Endometrial microvascular endothelial cells (primary cell): ENCODE data around the gene CYP26C1. TPM values are rescaled to one million over a fixed set of nuclear protein-coding genes. Genes with fewer than 3 reads are reported as not detected.

Source experiments
- in situ Hi-C: cut with HindIII; loops from 2 replicates; pipeline ENCODE4 v1.10.0; 2017; ENCODE audit warnings: low sequenced_read_pairs, low pct_unique_long_range_greater_than_20kb; ENCODE audit errors: inconsistent ontology term
- total RNA-seq: library from RNA; depleted of rRNA; stranded (reverse); fragments of >200 nt; gene quantifications from one replicate; pipeline ENCODE4 v1.2.3, GENCODE V29; 2015; ENCODE audit errors: inconsistent ontology term

The CYP26C1 gene
- total RNA-seq, 1 donor from 2014 or later, result 0.56 TPM

DNA sequence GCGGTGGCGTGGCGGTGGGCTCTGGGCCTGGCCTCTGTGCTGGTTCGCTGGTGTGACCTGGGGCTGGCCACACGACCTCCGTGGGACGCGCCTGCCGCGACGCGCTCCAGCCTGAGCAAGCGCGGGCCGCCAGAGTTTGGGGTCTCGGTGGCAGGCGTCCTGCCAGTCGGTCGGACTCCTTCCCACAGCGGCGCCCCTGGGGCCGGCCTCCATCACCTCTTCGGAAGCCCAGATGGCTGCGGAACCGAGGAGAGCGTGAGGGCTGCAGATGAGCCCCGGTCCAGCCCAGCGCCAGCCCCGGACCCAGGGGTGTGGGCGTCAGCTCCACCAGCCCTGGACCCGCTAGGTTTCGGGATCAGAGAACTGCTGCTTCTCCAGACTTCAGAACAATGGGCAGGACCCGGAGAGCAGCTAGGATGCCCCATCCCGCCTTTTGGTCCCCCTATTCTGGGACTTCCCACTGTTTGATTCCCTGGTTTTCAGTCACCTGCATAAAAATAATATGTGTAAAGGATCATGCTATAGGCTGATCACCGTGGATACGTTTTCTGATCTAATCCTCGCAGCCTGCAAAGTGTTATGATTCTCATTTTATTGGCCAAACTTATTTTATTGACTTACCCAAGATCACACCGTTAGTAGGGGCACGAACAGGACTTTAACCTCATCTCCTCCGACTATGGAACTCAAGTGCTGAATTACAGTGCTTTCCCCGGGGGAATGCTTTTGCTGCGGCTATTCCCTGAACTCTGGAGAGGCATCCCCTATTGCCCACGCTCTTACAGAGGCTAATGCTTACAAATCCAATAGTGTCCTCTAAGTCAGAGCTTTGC lies 2.8 kb downstream of the CYP26C1 start:
- in situ Hi-C loops, result no loop called here

DNA sequence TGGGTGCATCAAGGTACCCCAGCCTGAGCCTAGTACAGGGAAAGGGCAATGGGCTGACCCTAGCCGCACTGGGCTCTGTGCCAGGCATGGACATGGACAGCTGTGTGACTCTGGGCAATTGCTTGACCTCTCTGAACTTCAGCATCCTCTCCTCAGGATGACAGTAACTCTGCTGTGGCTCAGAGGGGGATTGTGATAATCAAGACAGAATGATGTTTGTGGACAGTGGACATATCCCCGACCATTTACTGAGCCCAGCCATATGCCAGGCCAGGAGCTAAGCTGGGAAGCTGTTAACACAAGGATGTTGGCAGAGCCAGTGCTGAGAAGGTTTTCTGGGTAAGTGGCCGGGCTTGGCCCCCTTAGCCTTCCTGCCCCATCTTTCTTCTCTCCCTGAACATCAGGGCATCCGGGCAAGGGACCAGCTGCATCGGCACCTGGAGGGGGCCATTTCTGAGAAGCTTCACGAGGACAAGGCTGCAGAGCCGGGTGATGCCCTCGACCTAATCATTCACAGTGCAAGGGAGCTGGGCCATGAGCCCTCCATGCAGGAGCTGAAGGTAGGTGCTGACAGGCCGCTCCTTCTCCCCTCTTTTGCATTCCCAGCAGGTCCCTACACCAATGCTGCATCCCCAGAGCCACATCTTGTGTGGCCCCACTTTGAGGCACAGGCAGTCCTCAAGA lies 3.5 kb downstream of the CYP26C1 start:
- in situ Hi-C loops, result no loop called here

DNA sequence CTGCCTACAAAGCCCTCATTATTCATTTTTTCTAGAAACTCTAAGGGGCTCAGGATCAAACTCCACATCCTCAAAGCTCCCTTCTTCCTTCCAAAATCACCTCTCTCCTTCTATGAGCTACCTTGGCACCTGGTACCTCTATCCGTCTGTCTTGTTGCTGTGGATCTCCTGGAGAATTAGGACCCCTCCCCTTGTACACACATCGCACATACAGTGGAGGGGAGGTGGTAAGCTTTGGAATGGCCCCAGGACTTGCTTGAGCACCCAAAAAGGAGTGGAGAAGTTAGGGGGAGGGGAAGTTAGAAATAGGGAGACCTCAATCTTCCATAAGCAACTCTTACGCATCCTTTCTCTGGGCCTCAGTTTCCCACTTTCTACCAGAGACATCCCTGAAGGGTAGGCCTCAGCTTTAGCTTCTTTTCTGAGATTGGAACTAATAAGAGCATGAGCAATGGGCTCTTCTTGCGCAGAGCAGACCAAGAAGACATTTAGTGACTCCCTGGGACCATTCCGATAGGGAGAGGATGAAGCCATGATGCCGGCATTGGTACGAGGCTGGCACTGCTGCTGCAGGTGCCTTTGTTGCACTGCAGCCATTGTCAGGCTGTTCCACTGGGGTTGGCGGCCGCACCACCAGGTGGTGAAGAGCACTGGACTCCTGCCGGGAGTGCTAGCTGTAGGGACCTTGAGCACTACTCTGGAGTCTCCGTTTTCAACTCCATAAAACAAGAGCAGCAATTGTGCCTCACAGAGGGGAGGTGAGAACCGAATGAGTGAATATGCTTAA lies 4.5 kb downstream of the CYP26C1 start:
- in situ Hi-C loops, result no loop called here

DNA sequence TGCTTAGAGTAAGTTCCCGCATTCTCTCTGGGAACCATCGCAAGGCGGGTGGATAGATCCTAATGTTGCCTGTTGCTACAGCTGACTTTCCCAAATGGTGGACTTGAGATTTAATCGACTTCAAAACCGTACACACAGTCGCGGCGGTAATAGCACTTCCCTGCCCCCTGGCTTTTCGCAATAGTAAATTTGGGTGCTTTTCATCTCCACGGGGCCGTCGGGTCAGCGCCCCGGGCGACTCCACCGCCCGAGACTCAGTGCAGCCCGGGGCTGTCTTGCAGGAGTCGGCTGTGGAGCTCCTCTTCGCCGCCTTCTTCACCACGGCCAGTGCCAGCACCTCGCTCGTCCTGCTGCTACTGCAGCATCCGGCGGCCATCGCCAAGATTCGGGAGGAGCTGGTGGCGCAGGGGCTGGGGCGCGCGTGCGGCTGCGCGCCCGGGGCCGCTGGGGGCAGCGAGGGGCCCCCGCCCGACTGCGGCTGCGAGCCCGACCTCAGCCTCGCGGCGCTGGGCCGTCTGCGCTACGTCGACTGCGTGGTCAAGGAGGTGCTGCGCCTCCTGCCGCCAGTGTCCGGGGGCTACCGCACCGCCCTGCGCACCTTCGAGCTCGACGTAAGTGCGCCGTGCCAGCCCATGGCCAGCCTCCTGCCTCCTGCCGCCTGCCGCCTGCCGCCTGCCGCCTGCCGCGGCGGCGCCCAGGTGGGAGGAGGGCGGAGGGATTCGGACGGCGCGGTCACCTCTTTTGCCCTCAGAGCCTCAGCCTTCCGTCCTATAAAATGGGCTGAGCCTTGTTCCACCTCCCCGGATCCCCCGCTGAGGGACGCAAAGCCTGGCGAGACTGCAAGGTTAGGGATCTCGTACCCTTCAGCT lies 5.3 kb downstream of the CYP26C1 start:
- in situ Hi-C loops, result no loop called here

DNA sequence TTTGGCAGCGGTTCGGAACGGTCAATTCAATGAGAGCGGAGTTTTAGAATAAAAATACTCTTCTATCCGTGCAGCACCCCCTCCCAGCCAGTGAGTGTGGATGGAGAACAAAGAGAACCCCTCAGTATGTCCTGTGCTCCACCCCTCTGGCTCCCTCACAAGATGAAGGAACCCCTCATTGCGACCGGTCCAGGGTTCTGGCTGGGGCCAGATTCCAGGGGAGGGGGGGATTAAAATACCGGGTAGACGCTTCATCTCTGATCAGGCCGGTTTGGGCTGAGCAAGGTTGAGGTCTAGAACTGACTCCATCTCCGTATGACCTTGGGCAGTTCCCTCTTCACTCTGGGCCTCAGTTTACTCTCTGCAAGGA lies 5.9 kb downstream of the CYP26C1 start:
- in situ Hi-C loops, result no loop called here

DNA sequence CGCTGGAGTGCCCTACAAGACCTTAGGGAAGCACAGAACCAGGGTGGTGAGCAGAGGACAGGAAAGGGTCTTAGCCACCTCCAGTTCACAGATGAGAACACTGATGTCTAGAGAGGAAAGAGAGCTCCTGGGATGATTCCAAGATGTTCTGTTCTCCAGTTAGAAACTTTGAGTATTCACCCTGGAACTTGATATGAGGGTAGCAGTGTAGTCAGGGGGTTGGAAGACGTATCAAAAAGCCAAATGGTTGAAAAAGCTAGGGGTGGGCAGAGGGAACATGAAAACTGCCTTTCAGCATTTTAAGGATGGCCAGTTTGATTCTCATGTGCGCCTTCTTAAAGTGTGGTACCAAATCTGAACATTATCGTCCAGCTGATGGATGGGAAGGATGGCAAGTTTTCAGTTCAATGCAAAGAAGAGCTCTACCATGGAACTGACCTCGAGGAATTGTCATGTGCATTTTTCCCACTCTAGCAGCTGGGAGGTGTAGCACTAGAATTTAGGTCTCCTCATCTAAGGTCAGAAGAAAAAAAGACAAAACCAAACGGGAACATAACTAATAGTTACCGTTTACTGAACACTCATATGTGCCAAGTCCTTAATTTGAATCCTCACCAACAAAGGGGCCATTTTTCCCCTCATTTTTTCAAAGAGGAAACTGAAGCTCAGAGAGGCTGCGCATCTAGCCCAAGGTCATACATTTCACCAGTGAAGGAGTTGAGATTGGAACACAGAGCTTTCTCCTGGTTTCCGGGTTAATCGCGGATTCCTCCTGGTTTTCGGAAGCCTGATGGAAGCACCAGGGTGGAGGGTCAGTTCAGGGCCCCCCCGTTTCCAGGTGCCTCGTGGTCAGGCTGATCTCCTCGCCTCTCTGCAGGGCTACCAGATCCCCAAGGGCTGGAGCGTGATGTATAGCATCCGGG lies 7.1 kb downstream of the CYP26C1 start:
- in situ Hi-C loops, result no loop called here

DNA sequence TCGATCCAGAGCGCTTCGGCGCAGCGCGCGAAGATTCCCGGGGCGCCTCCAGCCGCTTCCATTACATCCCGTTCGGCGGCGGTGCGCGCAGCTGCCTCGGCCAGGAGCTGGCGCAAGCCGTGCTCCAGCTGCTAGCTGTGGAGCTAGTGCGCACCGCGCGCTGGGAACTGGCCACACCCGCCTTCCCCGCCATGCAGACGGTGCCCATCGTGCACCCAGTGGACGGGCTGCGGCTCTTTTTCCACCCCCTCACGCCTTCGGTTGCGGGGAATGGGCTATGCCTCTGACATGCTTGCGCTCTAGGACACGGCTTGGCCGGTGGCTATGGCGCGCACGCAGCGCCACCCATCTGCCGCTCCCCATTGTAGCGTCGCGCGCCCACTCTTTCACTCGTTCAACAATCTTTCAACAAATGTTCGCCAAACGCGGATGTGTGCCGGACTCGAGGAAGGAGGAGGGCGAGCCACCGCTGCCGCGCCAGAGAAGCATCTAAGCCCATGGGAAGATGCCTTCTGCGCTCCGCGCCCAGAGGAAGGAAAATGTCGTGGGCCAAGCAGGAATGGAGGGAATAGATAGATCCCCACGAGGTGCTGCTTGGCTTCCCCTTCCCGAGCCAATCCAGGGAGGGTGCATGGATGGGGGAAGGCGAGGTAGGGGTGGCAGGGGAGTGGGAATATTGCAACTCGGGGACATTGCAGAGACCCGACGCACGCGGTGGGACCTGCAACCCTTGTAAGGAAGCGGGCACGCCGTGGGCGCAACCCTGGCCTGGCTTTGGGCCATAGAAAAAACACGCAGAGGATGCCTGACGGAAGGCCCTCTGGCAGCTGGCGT lies 8.0 kb downstream of the CYP26C1 start:
- in situ Hi-C loops, result no loop called here

DNA sequence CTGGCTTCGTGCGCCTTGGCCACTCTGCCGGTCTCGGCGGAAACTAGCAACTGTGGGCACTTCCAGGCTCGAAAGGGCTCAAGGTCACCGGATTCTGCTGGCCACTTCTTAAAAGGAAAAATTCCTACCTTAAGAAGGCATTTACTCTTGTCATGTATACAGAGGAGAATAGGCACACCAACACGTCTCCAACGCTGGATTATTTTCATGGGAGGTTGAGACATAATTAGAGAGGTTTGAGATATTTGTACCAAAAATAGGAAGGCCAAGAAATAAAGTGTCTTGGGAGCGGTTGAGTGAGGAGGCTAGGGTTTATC lies 8.6 kb downstream of the CYP26C1 start:
- in situ Hi-C loops, result no loop called here

DNA sequence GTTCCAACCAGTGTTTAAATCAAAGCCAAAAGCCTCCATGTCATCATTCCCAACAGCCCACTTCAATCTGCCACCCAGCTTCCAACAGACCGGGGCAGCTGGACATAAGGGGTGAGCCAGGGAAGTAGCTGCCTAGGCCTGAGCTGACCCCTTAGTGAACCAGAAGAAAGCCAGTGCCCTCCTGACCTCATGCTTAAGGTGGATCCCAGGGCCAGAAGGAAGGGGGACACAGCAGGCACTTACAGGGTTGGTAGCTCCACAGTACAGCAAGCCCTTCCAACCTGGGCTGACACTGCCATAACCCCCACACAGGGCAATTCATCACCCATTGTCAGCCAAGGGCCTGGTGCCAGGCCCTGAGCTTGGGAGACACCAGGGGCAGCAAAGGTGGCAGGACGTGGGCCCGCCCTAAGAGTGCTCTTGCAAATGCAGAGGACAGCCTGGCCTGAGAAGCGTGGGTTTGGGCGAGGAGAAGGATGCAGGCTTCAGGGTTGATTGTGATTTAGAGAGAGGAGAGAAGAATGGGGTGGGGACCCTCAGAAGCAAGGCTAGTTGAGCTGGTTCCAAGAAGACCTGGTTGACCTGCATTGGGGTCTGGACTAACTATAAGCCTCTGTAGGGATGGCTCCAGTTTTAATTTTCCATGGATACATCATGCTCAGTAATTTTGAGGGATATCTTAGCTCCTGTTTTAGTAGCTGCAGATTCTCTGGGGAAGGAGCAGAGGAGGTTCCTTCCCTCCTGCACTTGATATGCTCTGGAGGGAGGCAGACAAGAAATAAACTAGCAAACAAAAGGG lies 10.0 kb downstream of the CYP26C1 start:
- in situ Hi-C loops, result no loop called here

DNA sequence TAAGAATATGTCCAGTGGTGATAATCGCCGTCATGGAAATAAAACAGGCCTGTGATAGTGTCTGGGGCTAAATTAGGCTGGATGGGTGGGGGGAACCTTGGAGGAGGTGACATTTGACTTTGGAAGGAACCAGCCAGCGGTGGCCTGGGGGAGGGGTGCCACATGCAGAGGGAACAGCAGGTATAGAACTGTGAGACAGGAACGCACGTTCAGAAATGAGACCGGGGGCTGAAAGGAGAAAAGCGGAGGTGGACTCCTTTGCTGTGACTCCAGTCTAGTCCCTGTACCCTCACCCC lies 10.5 kb downstream of the CYP26C1 start:
- in situ Hi-C loops, result no loop called here

DNA sequence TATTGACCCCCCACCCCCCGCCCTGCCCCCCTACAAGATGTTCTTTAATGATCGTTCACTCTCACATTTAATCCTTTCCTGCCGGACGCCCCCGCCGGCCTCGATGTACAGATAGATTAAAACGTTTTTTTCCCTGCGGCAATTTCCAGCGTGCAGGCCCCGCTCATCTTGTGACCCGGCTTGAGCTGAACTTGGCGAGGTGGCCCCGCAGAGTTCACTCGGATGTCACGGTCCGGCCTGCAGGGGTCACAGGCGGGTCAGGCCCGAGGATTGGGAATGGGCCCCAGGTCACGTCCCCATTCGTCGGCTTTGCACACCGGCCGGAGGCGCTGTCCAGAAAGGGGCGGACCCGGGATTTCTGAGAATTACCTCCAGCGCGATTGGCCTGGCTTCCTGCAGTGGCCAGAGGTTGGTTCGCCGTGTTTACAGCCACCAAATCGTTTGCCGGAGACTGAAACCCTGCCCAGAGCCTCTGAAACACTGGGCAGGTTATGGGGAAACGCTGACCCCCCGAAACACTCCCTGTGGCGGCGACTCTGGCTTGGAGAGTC lies 11.2 kb downstream of the CYP26C1 start:
- in situ Hi-C loops, result no loop called here

DNA sequence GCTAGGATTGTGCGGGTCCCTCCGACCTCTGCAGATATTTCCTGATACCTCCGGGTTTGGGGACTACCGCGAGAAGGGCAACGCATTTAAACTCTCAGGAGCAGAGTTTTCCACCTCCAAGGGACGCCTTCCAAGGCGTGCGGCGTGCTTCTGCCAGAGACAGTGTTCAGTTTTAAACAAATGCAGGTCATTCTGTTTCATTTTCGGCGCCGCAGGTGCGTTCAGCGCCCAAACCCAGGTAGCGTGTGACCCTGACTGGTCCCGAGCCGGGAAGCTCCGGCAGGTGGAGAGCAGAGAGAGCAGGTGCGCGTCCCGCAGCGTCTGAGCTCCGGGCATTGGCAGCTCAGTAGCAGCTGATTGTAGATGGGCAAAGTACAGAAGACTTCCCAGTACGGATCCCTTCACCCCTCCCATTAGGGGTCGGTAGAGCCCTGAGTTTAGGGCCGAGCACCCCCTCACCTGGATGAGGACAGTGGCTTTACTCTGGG lies 11.7 kb downstream of the CYP26C1 start:
- in situ Hi-C loops, result no loop called here

DNA sequence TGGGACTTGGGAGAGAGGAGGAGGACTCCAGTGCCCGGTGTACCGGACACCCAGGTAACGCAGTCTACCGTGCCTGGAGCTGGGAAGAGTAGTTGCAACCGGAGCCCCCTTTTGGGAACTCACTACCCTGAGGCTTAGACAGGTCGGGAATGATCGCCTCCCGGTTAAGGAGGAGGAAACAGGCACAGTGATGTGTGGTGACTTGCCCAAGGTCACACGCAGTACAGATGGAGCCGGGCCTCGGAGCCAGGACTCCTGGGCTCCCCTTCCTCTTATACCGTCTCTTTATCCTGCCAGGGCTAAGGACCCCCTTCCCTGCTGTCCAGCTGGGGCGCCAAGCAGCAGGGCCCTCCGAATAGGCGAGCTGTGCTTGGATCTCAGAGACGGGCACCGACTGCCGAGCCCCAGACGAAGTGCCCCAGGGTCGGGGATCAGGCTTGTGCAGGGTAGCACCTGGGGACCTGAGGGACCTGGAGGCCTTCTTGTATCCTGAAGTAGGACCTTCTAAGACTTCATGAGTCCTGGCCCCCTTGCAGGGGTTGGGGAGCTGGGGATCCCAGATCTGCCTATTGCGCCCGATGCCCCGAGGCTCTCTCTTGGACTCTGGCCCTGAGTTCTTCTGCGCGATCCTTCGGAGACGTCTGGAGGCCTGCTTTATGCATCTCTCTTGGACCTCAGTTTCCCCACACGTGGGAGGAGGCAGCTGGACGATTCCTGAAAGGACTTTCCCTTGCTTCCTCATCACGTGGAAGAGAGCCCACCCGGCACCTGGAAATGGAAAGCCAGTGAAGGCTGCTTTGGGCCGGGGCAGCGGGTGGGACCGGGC lies 12.3 kb downstream of the CYP26C1 start:
- in situ Hi-C loops, result no loop called here

DNA sequence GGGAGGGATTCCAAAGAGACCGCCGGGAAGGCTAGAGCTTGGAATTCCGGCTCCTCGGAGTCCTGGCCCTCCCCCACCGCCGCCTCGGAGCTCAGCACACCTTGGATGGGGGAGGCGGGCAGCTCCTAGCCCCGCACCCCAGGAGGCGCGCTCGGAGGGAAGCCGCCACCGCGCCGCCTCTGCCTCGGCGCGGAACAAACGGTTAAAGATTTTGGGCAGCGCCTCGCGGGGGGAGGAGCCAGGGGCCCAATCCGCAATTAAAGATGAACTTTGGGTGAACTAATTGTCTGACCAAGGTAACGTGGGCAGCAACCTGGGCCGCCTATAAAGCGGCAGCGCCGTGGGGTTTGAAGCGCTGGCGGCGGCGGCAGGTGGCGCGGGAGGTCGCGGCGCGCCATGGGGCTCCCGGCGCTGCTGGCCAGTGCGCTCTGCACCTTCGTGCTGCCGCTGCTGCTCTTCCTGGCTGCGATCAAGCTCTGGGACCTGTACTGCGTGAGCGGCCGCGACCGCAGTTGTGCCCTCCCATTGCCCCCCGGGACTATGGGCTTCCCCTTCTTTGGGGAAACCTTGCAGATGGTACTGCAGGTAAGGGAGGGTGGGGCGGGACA lies 13.0 kb downstream of the CYP26C1 start, which contains the start of gene CYP26A1:
Gene CYP26A1 (plus strand): TSS at position 355 of the 608 bp plus-strand sequence. CDS start 42 bp downstream, at position 397.
- in situ Hi-C loops, result no loop called here

DNA sequence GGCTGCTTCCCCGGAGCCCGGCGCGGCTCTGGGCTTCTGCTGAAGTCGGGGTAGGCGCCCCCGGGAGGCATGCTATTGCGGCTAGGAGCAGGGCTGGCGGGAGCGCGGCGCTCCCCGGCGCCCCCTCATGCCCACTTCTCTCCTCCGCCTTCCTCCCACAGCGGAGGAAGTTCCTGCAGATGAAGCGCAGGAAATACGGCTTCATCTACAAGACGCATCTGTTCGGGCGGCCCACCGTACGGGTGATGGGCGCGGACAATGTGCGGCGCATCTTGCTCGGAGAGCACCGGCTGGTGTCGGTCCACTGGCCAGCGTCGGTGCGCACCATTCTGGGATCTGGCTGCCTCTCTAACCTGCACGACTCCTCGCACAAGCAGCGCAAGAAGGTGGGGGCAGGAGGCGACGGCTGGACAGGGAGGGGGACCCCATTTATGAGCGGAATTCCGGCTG lies 13.6 kb downstream of the CYP26C1 start:
- in situ Hi-C loops, result no loop called here
